ENCODE results near the gene MAP3K7CL.
"Not testable (repeated sequence)": the region's sequence is repeated elsewhere in the genome, so short reads cannot be mapped to it uniquely, and the experiment has no call there.

Gene MAP3K7CL

DNA sequence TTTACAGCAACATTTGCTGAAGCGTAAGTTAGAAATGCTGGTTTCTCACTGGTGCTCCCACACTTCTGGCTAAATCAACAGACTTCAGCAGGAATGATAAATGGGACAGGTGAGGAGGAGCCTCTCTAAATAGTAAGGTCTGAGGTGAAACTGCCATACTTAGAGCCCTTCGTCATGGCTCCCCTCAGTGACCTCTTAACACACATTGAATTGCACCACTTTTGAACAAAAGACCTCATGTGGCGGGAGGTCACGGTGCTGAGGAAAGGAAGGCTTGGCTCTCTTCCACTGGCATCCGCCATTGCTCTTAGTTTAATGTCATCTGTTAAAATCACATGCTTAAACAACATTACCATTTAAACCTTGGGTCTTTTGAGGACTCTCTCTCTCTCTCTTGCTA is 3.4 kb downstream of the MAP3K7CL start:
- DNase-seq (ENCODE audit: low read depth): no peak

DNA sequence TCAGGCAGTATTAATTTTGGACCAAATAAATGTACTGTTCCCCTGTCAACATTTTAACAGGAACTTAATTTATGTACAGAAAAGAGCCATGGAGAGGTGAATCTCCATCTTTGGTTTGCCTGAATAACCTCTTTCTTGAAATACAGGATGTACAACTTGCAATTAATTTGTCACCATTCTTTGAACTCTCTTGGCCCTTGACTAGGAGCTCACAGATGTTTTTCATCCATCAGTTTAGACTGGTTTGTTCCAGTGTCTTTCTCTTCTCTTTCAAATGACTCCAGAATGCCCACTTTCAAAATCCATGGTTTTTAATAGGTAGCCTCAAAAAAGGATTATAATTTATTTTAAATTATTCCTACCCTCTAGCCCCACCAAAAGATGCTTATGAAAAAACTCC is 5.0 kb downstream of the MAP3K7CL start:
- DNase-seq (ENCODE audit: low read depth): no peak

DNA sequence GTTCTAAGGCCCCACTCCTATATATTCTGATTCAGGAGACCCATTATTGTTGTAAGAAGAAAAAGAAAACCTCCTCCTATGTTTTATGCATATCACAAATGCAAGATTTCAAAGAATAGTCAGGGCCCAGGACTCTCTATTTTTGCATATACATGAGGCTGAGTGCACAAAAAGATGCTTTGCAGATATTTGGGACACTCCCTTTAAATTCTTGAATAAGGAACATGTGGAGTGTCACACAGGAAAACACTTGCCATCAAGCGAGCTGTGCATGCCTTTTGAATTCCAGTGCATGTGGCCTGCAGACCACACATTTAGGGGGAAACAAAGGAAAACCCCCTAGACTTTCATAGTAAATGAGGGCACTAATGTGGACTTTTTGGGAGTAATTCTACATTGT is 5.6 kb downstream of the MAP3K7CL start:
- no peak for DNase-seq (ENCODE audit: low read depth)

DNA sequence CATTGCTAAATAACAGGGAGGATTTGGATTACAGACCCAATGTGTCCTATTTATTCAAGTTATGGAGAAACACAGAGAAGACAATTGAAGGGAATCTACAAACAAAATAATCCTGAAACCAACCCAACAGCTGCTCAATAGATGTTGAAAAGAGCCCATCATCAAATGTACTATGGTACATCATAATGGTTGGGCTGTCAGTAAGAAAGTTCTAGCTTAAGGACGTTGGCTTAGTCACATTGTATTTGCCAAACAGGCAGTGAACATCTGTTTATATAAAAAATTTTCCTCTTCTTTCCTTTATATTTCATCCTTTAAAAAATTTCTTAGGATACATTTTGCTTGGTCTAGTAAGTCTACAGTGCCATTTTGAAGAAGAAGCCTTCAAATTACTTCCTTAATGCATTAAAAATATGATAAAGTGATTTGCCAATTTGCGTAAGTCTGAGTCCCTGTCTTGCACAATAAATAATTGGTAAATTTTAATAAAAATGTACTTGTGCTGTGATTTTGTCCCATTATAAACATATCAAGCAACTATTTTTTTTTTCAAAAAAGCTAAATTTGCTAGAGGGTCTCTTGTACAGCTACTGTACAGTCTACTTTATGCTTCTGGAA is 14.4 kb downstream of the MAP3K7CL start:
- no peak for DNase-seq (ENCODE audit: low read depth)

DNA sequence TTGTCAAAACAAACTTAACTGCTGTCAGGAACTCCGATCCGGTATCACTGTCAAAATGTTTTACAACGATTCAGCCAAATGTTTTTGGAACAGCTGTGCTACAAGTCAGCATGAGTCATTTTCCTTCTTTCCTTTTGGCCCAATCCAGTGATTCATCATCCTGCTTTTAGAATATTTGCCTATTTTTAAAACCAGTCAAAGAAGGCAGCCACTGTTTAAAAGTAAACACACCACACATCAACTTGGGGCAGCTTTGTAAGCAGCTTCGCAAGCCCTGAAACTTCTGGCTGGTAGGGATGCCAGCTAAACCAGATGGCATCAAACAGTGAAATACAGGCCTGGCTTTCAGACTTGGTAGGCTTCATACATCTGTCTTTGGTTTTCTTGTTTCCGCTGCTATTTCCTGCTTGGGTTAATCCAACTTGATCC is 14.9 kb downstream of the MAP3K7CL start:
- DNase-seq (ENCODE audit: low read depth): no peak

DNA sequence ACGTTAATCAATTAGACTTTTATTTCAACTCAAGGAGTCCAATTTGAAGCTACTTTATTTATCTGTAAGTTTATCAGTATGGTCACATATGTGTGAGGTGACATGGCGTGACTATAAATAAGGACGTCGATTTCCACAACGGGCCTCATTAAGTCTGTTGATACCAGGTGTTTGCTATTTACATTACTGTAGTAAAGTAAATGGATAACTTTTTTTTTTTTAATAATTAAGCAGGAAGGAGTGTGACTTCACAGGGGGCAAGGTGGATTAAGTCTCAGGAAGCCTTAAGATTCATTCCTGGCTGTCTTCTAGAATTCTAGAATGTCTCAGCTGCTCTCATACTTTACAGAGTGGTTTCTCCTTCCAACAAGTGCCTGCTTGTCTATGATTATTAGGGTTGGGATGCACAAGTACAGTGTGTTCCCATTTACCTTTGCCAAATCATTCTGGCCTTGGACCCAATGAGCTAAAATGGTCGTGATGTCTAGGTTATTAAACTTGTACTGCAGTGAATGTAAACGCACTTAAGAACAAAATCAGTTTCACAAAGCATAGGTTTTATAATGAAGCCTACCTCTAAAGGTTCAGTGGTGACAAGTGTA is 15.5 kb downstream of the MAP3K7CL start:
- no peak for DNase-seq (ENCODE audit: low read depth)

DNA sequence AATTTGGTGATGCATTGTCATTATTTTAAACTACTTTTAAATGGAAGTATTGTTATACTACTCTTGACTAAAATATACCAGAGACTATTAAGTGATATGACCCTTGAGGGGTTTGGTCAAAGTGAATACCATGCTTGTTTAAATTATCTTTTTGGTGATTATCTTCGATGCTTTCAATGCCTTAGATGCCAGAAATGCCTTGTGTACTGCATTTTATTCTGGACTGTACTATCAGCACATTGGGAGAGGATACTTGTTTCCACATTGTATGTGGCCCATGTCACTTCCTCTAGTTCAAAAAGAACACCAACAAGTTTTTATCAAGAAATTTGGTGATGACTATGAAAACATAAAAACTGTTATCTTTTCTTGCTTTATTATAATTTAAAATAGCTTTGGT is 16.3 kb downstream of the MAP3K7CL start:
- no peak for DNase-seq (ENCODE audit: low read depth)

DNA sequence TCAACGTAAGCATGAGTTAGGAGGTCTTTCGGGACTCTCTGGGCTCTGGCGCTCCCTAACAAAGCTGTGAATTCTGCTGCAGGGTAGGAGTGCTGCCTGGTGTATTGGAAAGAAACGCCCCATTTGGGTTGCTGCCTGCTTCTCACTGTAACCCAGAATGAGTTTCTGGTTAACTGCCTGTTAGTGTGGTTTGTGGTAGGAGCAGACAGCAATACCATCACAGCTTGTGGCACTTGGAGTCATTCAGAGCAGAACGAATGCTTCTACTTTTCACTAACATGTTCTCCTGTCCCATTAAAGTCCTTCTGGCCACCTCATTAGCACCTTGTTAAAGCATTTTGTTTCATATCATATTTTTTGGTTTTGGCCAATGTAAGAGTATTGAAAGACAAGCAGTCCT is 18.1 kb downstream of the MAP3K7CL start:
- no peak for DNase-seq (ENCODE audit: low read depth)

DNA sequence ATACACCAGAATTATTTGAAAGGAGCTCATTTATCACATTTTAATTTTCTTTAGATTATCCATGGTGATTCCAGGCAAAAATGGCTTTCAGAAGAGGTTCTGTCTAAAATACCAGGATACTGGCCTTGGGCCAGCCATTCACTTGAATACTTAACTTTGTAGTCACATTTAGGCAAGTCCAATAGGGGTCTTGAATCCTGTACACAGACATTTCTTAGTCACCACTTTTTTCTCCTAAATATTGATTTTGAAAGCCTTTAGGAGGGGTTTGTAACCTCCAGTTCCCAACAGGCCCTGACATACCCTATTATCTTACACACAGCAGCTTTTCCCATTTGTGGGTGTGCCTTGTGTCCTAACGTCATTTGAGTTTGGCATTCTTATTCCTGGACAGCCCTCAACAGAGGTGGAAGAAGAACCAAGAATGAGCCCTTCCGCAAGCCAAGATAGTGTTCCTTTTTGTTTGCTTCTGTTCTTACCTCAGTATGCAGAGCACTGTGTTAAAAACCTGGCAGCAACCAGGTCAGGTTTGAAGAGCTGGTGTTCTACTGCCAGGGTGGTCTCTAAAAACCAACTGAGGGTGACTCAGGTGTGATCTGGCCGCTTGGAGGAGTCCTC is 19.5 kb downstream of the MAP3K7CL start:
- DNase-seq (ENCODE audit: low read depth): no peak

DNA sequence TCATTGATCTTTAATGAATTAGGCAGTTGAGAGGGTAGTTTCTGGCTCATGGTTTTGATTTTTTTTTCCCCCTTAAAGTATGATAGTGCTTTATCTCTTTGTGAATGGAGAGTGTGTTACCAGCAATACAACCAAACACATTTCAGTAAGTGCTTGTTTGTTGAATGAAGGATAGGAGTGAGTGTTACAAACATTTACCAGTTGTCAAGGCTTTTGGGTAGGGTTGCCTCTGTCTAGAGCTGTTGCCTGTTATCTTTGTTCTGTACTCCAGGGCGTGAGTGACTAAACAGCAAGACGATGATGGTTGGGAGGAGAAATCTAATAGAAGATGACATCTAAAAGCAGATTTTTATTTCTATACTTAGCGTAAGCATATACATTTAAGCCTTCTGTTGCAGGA is 21.5 kb downstream of the MAP3K7CL start:
- no peak for DNase-seq (ENCODE audit: low read depth)

DNA sequence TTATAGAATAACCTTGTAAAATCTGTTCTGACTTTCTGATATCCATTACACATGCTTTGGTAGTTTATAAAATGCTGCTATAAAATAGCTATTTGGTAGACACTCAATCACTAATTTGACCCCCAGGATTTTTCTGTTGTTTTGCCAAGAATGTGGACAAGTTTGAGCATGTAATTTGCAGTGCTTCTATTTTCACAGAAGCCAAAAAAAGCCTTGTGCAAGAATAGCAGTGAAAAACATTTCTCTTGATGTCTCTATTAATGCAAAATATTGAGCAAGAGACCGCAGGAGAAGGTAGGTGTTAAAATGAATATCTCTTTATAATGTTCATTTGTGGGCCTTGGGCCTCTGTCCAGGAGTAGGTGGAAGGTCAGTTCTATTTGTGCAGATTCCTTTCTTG is 22.5 kb downstream of the MAP3K7CL start:
- no peak for DNase-seq (ENCODE audit: low read depth)

DNA sequence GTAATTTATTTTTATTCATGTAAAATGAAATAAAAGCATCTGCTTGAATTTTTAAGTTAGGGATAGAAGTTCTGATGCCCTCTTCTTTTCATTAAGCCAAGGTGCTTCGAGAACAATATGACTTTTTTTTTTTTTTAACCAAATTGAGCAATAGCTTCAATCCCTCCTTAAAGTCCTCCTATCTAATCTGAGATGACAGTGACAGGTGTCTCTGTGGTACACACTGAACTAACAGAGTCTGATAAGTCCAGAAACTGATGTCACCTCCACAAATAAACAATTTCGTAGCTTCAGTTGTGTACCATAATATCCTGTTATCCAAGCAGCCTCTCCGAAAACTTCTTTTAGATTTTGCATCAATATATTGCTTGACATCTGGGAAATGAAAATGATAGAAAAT is 23.8 kb downstream of the MAP3K7CL start:
- DNase-seq (ENCODE audit: low read depth): no peak

DNA sequence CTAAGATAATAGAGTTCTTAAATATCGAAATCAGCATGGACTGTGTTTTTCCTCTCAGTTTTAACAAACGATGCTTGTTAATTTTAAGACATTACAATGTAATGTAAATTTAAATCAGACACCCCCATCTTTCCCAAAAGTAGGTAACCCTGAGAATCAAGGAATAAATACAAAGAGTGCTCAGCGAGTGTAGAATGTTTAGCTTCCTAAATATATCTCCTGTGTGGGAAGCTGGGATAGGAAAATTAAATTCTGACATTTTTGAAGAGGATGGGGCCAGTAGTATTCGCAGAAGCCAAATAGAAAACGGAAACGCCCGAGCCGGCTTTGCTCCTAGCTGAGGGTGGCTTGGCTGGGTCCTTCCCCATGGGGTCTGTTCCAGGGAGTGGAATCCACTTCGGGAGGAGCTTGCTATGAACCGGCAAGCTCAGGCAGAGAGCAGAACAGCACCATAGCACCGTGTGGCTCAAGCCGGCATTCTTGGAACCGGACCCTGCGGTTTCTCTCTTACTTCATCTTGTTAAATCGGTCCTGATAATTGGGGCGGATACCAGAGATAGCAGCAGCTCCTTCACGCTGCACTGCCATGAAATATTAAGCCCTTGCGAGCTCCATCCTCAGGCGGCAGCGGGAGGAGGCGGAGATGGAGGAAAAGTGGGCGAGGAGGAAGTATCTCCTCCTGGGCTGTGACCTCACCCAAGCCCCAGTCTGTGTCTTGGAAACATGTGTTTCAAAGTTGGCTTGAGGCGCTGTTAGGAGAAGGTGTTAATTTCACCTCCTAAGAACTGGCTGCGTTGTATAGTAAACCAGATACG is 24.9 kb downstream of the MAP3K7CL start:
- DNase-seq (ENCODE audit: low read depth): no peak

DNA sequence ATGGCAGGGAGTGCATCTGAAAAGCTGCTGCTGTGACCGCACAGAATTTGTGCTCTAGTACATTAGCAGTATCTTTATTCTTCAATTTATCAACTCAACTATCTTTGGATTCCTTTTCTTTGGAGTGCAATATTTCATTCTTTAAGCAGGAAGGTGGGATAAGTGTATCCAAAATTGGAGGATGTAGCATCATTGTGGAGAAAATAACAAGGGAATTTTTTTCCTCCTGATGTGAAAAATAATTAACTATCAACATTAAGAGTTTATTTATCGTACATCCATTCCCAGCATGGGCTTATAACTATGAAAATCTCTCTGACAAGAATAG is 25.5 kb downstream of the MAP3K7CL start:
- no peak for DNase-seq (ENCODE audit: low read depth)

DNA sequence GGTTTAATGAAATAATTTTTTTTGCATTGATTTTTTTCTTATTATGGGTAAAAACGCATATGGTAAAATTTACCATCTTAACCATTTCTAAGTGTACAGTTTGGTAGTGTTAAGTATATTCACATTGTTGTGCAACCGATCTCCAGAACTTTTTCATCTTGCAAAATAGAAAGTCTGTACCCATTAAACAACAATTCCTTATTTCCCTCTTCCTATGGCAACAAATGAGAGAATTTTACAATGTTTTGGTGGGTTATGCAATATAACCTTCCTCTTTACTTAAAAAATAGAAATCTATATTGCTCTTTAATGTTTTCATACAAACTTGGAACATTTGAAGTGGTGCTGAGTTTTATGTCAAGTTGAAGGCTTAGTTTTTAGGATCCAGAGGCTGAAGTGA is 26.6 kb downstream of the MAP3K7CL start:
- no peak for DNase-seq (ENCODE audit: low read depth)

DNA sequence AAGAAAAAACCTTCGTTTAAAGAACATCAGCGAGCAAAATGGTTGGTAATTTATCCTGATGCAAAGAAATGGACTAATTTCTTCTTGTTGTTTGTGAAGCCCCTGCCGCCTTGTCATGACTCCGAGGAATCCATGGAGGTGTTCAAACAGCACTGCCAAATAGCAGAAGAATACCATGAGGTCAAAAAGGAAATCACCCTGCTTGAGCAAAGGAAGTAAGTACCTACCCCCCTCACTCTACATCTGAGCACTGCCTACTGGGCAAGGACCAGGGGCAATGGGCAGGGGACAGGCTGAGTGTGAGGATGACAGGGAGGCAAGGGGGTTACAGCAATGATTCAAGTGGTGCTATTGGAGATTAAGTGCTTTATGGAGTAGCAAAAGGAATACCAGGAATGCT is 29.4 kb downstream of the MAP3K7CL start:
- no peak for DNase-seq (ENCODE audit: low read depth)

DNA sequence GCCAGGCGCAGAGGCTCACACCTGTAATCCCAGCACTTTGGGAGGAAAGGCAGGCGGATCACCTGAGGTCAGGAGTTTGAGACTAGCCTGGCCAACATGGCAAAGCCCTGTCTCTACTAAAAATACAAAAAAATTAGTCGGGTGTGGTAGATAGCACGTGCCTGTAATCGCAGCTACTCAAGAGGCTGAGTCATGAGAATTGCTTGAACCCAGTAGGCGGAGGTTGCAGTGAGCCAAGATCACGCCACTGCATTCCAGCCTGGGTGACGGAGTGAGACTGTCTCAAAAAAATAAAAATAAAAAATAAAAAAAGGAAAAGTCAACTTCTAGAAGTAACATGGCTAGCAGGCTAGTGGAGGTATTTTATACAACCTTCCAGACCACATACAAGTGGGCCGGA is 32.4 kb downstream of the MAP3K7CL start:
- not testable (repeated sequence) for DNase-seq (ENCODE audit: low read depth)

DNA sequence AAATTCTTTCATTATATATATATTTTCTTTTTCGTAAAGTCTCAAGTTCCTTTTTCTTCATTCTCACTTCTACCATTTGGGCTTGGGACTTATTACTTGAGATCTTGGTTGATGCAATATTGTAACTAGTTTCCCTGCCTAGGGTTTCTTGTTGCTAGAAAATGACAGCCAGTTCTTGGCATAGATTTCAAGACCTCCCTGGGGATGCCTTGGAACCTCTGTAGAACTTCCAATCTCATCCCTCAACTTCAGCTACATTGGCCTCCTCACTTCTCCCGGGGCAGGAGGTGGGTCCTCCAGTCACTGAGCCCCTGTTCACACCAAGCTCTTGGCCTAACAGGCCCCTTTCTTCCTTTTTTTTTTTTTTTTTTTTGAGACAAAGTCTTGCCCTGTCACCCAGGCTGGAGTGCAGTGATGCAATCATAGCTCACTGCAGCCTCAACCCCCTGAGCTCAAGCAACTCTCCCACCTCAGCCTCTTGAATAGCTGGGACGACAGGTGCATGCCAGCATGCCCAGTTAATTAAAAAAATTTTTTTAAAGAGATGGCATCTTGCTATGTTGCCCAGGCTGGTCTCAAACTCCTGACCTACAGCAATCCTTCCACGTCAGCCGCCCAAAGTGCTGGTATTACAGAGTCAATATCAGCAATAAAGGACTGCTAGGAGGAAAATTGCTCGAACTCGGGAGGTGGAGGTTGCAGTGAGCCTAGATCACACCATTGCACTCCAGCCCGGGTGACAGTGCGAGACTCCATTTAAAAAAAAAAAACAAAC is 33.1 kb downstream of the MAP3K7CL start:
- DNase-seq (ENCODE audit: low read depth): no peak

DNA sequence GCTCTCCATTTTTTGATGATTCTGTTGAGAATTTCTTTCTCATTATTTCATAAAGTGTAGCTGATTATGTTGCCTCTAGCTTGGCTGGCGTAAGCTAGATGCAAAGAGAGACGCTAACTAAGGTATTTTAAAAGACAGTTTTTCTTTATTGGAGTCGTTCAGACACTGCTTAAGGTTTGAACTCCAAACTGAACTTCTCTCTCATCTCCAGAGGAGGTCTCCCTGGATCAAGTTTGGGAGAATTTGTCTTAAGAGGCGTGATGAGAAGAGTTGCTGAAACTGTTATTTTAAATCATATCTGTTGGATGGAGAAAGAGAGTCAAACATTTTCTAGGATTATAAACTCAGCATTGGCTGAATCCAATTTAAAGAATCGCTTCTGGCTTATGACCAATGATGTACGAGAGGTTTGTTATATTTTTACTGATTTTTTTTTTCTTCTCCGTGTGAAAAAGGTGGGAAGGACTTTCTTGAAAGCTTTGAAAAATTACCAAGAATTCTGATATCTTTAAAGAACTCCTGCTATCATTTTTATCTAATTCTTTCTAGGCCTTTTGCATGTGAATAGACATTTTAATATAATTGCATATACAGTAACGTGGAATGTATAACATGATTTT is 34.0 kb downstream of the MAP3K7CL start:
- DNase-seq (ENCODE audit: low read depth): no peak

DNA sequence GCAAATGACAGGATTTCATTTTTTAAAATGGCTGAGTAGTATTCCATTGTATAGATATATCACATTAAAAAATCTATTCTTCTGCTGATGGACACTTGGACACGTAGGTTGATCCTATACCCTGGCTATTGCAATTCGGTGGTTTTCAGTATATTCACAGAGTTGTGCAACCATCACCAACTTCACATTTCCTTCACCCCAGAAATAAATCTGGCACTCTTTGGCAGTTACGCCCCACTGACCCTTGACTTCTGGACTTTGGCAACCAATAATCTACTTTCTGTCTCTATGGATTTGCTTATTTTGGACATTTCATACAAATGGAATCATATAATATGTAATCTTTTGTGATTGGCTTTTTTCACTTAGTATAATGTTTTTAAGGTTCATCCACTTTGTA is 35.9 kb downstream of the MAP3K7CL start:
- DNase-seq (ENCODE audit: low read depth): no peak

DNA sequence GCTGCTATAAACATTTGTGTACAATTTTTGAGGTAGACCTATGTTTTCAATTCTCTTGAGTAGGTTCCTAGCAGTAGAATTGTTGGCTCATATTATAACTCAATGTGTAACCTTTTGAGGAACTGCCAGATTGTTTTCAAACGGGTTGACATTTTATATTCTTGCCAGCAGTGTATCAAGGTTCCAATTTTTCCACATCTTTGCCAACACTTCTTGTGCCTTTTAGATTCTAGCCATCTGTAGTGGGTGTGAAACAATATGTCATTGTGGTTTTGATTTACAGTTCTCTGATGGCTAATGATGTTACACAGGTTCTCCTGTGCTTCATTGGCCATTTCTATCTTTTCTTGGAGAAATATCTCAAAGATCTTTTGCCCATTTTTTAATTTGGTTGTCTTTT is 36.4 kb downstream of the MAP3K7CL start:
- no peak for DNase-seq (ENCODE audit: low read depth)

DNA sequence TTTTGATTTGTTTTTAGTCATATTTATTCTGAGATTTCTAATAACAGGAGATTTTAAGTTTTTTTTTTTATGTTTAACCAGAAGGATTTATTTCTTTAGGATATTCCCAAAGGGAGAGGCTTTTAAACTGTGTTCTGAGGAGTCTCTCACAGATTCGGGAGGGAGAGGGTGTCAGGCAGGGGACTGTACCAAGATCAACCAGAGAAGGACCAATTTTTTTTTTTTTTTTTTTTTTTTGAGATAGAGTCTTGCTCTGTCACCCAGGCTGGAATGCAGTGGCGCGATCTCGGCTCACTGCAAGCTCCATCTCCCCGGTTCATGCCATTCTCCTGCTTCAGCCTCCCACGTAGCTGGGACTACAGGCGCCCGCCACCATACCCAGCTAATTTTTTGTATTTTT is 37.0 kb downstream of the MAP3K7CL start:
- DNase-seq (ENCODE audit: low read depth): not testable (repeated sequence)
